Suppressor macrophage (primary cell): ENCODE results near the gene CCDC188.

Source experiments
- DNase-seq, 4 experiments: peaks; one replicate each; pipeline ENCODE4 v3.0.0-alpha.2; 2020 to 2022

CCDC188 gene

GRCh38 chr22:20131859-20132685 lies 18.8 kb downstream of the CCDC188 start:
- peak; percentile 37 to 75 (median 64) for DNase-seq

DNA sequence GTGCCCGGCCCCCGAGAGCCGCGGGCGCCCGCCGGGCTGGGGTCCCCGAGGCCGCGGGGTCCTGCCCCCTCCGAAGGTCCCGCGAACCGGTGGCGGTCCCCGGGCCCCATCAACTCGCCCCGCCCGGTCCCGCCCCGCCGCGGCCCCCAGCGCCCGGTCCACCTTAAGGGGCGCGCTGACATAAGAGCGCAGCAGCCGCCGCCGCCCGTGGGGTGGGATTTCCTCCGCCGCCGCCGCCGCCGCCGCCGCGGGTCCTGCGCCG lies 19.3 kb downstream of the CCDC188 start, which contains the start of gene ZDHHC8:
TSS of gene ZDHHC8 (plus strand) at position 208 of the 262 bp plus-strand sequence. CDS start 144 bp downstream, outside the sequence.
- peak; percentile 20 to 75 (median 52) for DNase-seq

- peak; percentile 75 to 94 (median 84) for DNase-seq
Measured at GRCh38 chr22:20130731-20131596, 19.9 kb downstream of the CCDC188 start.

- DNase-seq: no peak
Measured at GRCh38 chr22:20130319-20130718, 20.5 kb downstream of the CCDC188 start.

- no peak for DNase-seq
Measured at GRCh38 chr22:20129747-20130014, 21.2 kb downstream of the CCDC188 start.

GRCh38 chr22:20128902-20129746 lies 21.7 kb downstream of the CCDC188 start:
- peak in 3 of 4 experiments; percentile 40 to 47 (median 41) for DNase-seq

- DNase-seq: no peak
Measured at GRCh38 chr22:20128619-20128901, 22.3 kb downstream of the CCDC188 start.

DNA sequence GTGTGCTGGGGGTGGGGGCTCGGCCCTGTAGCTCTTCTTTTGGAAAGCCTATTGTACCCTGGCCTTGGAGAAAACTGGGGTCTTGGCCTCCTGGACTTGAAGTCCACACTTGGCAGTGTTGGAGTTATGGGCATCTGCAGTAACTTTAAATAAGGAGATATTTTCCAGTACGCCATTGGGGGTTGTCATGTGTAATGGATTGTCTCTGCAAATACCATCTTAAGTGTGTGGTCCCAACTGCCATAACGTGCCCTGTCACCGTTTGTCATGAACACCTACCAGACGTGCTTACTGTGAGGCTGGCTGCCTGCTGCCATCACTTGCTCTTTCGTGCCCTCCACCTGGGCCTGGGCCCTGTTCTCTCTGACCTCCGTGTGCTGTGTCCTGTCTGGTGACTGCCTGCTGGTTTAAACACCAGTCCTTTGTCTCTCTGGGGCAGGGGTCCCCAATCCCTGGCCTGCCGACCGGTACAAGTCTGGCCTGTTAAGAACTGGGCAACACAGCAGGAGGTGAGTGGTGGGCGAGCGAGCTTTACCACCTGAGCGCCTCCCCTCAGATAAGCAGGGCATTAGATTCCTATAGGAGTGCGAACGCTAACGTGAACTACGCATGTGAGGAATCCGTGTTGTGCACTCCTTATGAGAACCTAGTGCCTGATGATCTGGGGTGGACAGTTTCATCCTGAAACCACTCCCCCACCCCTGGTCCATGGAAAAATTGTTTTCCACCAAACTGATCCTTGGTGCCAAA lies 22.8 kb downstream of the CCDC188 start:
- no peak for DNase-seq

GRCh38 chr22:20127318-20127868 lies 23.5 kb downstream of the CCDC188 start:
- no peak for DNase-seq

DNA sequence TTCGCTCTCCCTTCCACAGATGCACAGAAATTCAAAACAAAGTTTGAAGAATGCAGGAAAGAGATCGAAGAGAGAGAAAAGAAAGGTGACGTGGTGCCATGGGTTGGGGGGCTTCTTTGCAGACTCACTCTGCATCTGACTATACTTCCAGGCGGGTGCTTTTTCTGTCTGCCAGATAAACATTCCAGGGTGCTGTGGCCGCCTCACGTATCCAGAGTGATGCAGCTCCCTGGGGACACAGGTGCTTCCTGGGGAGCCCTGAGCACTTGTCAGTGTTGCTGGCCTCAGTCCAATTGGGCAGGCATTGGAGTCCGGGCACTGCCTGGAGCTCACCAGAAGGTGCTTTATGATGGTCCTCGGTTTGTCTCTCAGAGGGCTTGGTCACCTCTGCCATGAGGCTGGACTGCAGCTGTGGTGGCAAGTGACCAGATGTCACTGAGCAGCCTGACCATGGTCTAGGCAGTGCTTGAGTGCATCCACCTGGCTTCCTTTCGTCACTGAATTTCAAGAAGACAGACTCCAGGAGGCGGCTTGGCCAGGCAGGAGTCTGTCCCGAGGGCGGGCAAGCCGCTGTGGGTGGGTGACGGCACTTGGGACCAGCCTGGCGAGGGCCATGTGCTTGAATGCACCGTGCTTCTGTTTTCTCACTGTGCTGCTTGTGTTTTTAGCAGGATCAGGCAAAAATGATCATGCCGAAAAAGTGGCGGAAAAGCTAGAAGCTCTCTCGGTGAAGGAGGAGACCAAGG lies 24.4 kb downstream of the CCDC188 start:
- DNase-seq: no peak

DNA sequence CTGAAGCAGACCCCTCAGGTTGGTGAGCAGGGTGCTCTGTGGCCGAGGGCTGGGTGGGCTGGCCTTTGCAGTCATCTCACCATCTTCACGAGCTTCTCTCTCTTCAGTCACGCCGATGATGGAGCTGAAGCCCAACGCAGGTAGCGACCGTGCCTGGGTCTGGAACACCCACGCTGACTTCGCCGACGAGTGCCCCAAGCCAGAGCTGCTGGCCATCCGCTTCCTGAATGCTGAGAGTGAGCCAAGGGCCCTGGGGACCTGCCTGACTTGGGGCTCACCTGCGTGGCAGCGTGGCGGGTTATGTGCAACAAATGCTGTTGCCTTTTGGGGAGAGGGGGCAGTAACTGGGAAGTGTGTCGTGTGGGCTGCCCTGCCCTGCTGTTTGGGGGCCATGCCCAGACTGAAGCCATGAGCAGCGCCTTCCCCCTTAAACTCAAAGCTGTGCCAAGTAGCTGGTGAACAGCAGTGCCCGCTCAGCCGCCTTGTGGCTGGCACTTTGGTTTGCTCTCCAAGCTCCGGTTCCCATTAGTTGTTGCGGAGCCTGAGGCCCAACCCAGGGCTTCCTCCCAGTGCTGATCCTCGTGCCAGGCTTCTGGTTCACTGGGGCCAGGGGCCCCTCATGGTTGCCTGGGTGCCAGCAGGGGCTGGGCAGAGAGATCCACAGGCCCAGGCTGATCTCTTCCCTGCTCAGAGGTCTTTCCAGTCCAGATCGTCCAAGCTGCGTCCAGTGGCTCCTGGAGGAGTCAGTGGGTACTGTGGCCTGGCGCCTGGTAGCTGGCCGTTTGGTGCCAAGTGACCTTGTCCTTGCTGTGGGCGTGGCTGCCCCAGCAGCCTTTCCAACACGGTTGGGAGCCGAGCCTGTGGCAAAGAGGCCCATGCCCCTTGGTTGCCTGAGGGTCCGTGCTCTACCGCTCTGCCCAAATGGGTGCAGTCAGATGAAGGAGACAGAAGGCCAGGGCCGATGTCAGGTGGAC lies 25.4 kb downstream of the CCDC188 start:
- DNase-seq: no peak

DNA sequence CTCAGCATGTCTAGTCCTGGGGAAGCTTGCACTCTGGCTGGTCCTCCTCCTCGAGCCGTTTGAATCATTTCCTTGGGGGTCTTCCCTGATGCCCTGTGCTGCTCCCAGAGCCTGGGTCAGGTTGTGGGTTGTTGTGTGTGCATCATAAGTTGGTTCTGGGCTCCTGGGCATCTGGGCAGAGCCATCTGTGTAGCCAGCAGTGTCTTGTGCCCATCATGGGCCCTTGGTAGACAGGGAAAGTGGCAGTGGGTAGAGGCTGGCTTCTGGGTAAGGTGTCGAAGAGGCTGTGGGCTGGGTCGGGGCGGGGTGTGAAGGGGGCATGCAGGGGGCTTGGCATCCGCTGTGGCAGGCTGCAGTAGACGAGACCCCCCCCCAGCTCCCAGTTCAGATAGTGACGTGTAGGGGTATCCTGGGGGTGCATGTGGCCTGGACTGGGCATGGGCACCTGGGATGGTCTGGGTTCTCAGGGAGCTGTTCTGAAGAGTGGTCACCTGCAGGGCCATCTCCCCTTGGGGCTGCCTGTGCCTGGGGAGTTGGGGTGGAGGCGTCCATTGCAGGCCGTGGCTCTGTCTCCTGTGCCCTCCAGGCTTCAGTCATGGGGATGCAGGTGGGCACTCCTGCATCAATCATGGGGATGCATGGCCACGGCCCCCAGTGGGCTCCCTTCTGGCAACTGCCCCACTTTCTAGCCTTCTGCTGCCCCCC lies 26.6 kb downstream of the CCDC188 start:
- no peak for DNase-seq

- DNase-seq: no peak
Measured at GRCh38 chr22:20123366-20124082, 27.3 kb downstream of the CCDC188 start.

GRCh38 chr22:20121856-20122415 lies 28.9 kb downstream of the CCDC188 start:
- no peak for DNase-seq

DNA sequence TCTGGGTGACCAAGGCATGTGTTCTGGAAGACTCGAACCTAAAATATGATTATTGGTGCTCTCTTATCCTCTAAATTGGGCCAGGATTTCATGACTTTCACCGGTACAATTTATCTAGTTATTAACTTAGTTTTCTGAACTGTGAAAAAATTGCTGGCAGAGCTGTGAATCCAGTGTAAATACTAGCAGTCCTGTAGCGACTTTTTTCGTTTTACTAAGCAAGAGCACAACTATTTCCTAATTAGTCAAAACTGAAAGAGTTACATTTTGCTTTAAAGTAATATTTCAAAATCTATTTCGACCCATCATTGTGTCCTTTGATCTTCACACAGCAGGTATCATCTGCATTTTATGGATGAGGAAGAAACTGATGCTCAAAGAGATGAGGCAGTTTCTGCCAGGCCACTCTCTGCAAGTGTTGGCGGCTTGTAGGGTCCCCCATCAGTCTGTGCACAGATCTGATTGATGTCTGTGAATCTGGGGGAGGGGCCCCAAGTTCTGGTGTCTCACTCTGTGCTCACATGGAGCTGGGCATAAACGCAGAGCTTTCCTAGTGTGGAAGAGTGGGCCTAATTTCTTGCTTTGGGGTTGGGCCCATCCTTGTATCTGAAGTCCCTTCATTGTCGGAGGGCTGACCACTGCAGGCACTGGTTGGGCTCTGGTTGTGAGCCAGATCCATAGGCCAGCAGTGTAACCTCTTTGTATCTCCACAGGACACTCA lies 32.4 kb downstream of the CCDC188 start:
- DNase-seq: no peak

DNA sequence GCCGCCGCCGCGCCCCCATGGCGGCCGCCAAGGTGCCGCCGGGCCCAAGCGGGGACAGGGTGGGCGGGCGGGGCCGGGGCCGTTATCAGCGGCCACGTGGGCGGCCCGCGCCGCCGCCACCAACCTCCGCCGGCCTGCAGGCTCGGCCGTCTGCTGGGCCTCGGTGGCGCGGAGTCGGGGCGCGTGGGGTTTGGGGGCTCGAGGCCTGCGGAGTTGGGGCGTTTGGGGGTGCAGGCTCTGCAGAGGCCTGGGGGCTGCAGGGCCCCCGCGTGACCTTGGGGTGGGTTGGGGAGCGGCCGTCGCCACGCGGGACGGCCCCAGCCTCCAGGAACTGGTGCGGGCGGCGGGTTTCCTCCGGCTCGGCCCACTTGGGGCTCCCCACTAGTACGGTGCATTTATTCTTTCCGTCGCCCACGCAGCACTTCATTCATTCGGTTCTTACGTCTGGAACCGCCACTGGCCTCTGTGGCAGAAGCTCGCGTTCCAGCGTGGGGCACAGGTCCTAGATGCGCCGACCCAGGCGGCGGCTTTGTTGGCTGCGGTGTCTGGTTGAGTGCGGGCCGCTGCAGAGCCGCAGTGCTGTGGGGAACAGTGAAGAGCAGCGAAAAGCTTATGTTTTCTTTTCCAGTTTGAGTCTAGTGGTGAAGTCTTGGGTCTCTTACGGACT lies 33.1 kb downstream of the CCDC188 start:
- DNase-seq: peak; percentile 58 to 76 (median 72)

- peak; percentile 99 to 100 (median 99) for DNase-seq
Measured at GRCh38 chr22:20116951-20117632, 33.8 kb downstream of the CCDC188 start, which contains the start of gene TRMT2A. Gene TRMT2A (minus strand): TSS chr22:20117226. CDS start chr22:20116906, 320 bp downstream.
